Smooth muscle cell (in vitro differentiated cells): Measurements from ENCODE around the gene UNC13B. TPM values are rescaled to one million over a fixed set of nuclear protein-coding genes. Genes with fewer than 3 reads are reported as not detected.

Experiments
- DNase-seq: peaks from one replicate; lab custom pipeline; 2025; ENCODE audit not compliant: unreplicated experiment; lab: John Stamatoyannopoulos, UW
- H2AFZ ChIP-seq: fragments of 200-600 bp; sonication (generic); 2 replicates; pipeline ENCODE4 v1.6.0; 2016; ENCODE audit warnings: antibody characterized with exemption, low read depth, mild to moderate bottlenecking
- H3F3A ChIP-seq: fragments of 200-600 bp; sonication (generic); 2 replicates; pipeline ENCODE4 v1.6.0; 2017; ENCODE audit warnings: antibody characterized with exemption, low read depth
- H3K27ac ChIP-seq: fragments of 200-600 bp; sonication (generic); 2 replicates; pipeline ENCODE4 v1.5.1; 2016; ENCODE audit warnings: low read depth, mild to moderate bottlenecking
- H3K27me3 ChIP-seq: fragments of 200-600 bp; sonication (generic); 2 replicates; pipeline ENCODE4 v1.6.1; 2016; ENCODE audit warnings: low read depth, mild to moderate bottlenecking
- H3K36me3 ChIP-seq: fragments of 200-600 bp; sonication (generic); 2 replicates; pipeline ENCODE4 v1.5.1; 2016; ENCODE audit warnings: low read depth
- H3K4me1 ChIP-seq: fragments of 200-600 bp; sonication (generic); 2 replicates; pipeline ENCODE4 v1.5.1; 2016; ENCODE audit warnings: low read depth
- H3K4me2 ChIP-seq: fragments of 200-600 bp; sonication (generic); 2 replicates; pipeline ENCODE4 v1.6.0; 2016; ENCODE audit warnings: mild to moderate bottlenecking
- H3K4me3 ChIP-seq: fragments of 200-600 bp; sonication (generic); 2 replicates; pipeline ENCODE4 v1.5.1; 2016; ENCODE audit warnings: mild to moderate bottlenecking
- H3K79me2 ChIP-seq: fragments of 200-600 bp; sonication (generic); 2 replicates; pipeline ENCODE4 v1.6.0; 2016; ENCODE audit warnings: low read depth, mild to moderate bottlenecking
- H3K9ac ChIP-seq: fragments of 200-600 bp; sonication (generic); 2 replicates; pipeline ENCODE4 v1.6.0; 2016; ENCODE audit warnings: low read depth
- H3K9me3 ChIP-seq: fragments of 200-600 bp; sonication (generic); replicated peaks from 2 replicates; pipeline ENCODE4 v1.5.1; 2016; ENCODE audit warnings: low read depth
- H4K20me1 ChIP-seq: fragments of 200-600 bp; sonication (generic); 2 replicates; pipeline ENCODE4 v1.6.0; 2016; ENCODE audit warnings: low read depth
- WGBS: methylation state at CpG from one replicate; pipeline ENCODE4 v1.1.7; 2016; ENCODE audit warnings: low lambda C conversion rate; 5-methylcytosine and 5-hydroxymethylcytosine counted together
- polyA plus RNA-seq: library from polyadenylated mRNA; unstranded; fragments of >200 nt; fragmentation: Nextera tagmentation; extraction: Ambion mirVana; gene quantifications from 2 replicates; pipeline ENCODE4 v1.2.1, GENCODE V29; 2016
- total RNA-seq: library from RNA; depleted of rRNA; stranded (reverse); fragments of >200 nt; gene quantifications from 2 replicates; pipeline ENCODE4 v1.2.3, GENCODE V29; 2014
- TF ChIP-seq, protein P1 (sequence below): fragments of 200-600 bp; sonication (generic); IDR thresholded peaks from 2 replicates; pipeline ENCODE4 v1.5.1; 2017; ENCODE audit warnings: borderline replicate concordance, mild to moderate bottlenecking, antibody characterized with exemption; ENCODE audit not compliant: insufficient read depth, poor library complexity, severe bottlenecking

The UNC13B gene
- total and polyA plus RNA-seq, 2 experiments from 2014 or later: 9.2 to 15.1 TPM

GRCh38 chr9:35253075-35253474 is 91.3 kb downstream of the UNC13B start:
- no peak overlapping the region for H3K9ac ChIP-seq
- no peaks in the 10 kb centered on the region for H3F3A ChIP-seq
- H3K27ac ChIP-seq: no peak overlapping the region
- H3K4me2 ChIP-seq: no peak overlapping the region
- no peak for DNase-seq
- 100% methylated on average over 1 of the region's 1 CpG for WGBS
- H3K27me3 ChIP-seq: no peaks in the 10 kb centered on the region
- H3K9me3 ChIP-seq: no peaks in the 10 kb centered on the region
- TF ChIP-seq, protein P1, sequence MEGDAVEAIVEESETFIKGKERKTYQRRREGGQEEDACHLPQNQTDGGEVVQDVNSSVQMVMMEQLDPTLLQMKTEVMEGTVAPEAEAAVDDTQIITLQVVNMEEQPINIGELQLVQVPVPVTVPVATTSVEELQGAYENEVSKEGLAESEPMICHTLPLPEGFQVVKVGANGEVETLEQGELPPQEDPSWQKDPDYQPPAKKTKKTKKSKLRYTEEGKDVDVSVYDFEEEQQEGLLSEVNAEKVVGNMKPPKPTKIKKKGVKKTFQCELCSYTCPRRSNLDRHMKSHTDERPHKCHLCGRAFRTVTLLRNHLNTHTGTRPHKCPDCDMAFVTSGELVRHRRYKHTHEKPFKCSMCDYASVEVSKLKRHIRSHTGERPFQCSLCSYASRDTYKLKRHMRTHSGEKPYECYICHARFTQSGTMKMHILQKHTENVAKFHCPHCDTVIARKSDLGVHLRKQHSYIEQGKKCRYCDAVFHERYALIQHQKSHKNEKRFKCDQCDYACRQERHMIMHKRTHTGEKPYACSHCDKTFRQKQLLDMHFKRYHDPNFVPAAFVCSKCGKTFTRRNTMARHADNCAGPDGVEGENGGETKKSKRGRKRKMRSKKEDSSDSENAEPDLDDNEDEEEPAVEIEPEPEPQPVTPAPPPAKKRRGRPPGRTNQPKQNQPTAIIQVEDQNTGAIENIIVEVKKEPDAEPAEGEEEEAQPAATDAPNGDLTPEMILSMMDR: no peak
- no peaks in the 10 kb centered on the region for H3K36me3 ChIP-seq
- no peaks in the 10 kb centered on the region for H3K4me1 ChIP-seq
- no peaks in the 10 kb centered on the region for H4K20me1 ChIP-seq
- H3K4me3 ChIP-seq: no peak overlapping the region
- no peaks in the 10 kb centered on the region for H3K79me2 ChIP-seq
- H2AFZ ChIP-seq: no peak overlapping the region

DNA sequence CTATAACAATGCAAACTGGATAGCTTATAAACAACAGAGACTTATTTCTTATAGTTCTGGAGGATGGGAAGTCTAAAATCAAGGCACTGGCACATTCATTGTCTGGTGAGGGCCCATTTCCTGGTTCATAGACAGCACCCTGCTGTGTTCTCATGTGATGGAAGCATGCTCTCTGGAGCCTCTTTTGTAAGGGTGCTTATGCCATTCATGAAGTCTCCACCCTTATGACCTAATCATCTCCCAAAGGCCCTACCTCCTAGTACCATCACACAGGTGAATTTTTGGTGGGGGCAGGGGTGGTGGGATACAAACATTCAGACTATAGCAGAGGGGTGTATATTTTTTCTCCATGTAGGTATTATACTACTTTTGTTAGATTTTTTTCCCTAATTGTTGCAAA is 92.4 kb downstream of the UNC13B start:
- H3K79me2 ChIP-seq: no peaks in the 10 kb centered on the region
- H3K4me3 ChIP-seq: no peak overlapping the region
- no peaks in the 10 kb centered on the region for H3K27me3 ChIP-seq
- H2AFZ ChIP-seq: no peak overlapping the region
- H3K36me3 ChIP-seq: no peaks in the 10 kb centered on the region
- H3K9ac ChIP-seq: no peak overlapping the region
- H4K20me1 ChIP-seq: no peaks in the 10 kb centered on the region
- no peaks in the 10 kb centered on the region for H3F3A ChIP-seq
- H3K4me2 ChIP-seq: no peak overlapping the region
- TF ChIP-seq, protein P1: no peak
- H3K27ac ChIP-seq: no peak overlapping the region
- no peak for DNase-seq
- H3K9me3 ChIP-seq: no peaks in the 10 kb centered on the region
- H3K4me1 ChIP-seq: no peaks in the 10 kb centered on the region

DNA sequence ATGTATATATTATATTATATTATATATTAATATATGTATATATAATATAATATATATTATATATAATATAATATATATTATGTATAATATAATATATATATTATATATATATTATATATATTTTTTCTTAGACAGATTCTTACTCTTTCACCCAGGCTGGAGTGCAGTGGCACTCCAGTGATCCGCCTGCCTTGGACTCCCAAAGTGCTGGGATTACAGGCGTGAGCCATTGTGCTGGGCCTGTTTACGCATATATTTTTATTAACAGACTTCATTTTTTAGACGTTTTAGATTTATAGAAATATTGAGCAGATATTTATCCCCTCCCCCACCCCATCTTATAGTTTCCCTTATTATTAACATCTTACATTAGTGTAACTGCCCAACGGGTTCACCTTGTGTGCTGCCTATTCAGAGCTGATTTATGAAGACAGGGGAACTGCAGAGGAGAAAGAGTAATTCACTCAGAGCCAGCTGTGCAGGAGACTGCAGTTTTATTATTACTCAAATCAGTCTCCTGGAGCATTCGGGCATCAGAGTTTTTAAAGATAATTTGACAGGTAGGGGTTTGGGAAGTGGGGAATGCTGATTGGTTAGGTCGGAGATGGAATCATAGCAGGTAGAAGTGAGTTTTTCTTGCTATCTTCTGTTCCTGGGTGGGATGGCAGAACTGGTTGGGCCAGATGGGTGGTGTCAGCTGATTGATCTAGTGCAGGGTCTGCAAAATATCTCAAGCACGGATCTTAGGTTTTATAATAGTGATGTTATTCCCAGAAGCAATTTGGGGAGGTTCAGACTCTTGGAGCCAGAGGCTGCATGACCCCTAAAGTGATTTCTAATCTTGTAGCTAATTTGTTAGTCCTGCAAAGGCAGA is 93.4 kb downstream of the UNC13B start:
- no peaks in the 10 kb centered on the region for H3K36me3 ChIP-seq
- 74% methylated on average over 8 of the region's 8 CpGs for WGBS
- H3K27me3 ChIP-seq: no peaks in the 10 kb centered on the region
- H4K20me1 ChIP-seq: no peaks in the 10 kb centered on the region
- H3F3A ChIP-seq: no peaks in the 10 kb centered on the region
- no peak overlapping the region for H3K4me2 ChIP-seq
- TF ChIP-seq, protein P1: no peak
- no peaks in the 10 kb centered on the region for H3K79me2 ChIP-seq
- H3K27ac ChIP-seq: no peak overlapping the region
- H3K9ac ChIP-seq: no peak overlapping the region
- H3K9me3 ChIP-seq: no peaks in the 10 kb centered on the region
- H3K4me3 ChIP-seq: no peak overlapping the region
- DNase-seq: no peak
- no peaks in the 10 kb centered on the region for H3K4me1 ChIP-seq
- H2AFZ ChIP-seq: no peak overlapping the region
